HepG2 (cell line): ENCODE measurements around the gene TMTC1. TPM values are rescaled to one million over a fixed set of nuclear protein-coding genes. Genes with fewer than 3 reads are reported as not detected.

Experiments used
- ATAC-seq: fragments of 200-7000 bp; cut with Tn5 transposase; 3 replicates; pipeline ENCODE4 v1.9.1; 2020; ENCODE audit warnings: mild to moderate bottlenecking, moderate library complexity
- BruUV-seq: library from RNA; stranded (reverse); fragments of 400-500 nt; replicated peaks from 2 replicates; lab custom pipeline; 2021; lab: Mats Ljungman, UMichigan
- CTCF ChIA-PET: fragments of 300-600 bp; formaldehyde crosslinking; extraction: SDS; loops from one replicate; lab custom pipeline; 2021; ENCODE audit warnings: low total read pairs, inconsistent platforms, low intra/inter-chr PET ratio; lab: Yijun Ruan, JAX
- POLR2A ChIA-PET: fragments of 350-600 bp; sonication (Branson Sonifier 250); formaldehyde crosslinking; loops from one replicate; lab custom pipeline; 2020; ENCODE audit warnings: antibody characterized with exemption, inconsistent platforms; lab: Yijun Ruan, JAX
- DNase-seq: peaks from one replicate; pipeline ENCODE4 v3.0.0-alpha.2; 2015; ENCODE audit warnings: low spot score
- FAIRE-seq: peaks from 3 replicates; lab custom pipeline; 2011; peaks lifted over from hg19 to GRCh38; lab: Jason Lieb, UNC
- H2AFZ ChIP-seq: one replicate; pipeline ENCODE4 v1.6.1; 2011; ENCODE audit warnings: low read length, inconsistent platforms
- H3K27ac ChIP-seq: fragments of 300-600 bp; 3 replicates; pipeline ENCODE4 v1.8.0; 2011; ENCODE audit warnings: mixed run types, mild to moderate bottlenecking, mixed read lengths, low read length, inconsistent platforms; ENCODE audit not compliant: insufficient read depth; ENCODE audit errors: extremely low read length
- H3K27me3 ChIP-seq, 2 experiments: fragments of 200-600 bp in 1 of 2; 2 replicates in 1 of 2; 3 replicates in 1 of 2; pipeline versions ENCODE4 v1.6.0 to v1.8.0; 2011; ENCODE audit warnings: low read length in 2 of 2, mild to moderate bottlenecking in 2 of 2, moderate library complexity in 2 of 2, inconsistent platforms in 1 of 2; ENCODE audit not compliant: insufficient read depth in 2 of 2, control insufficient read depth in 1 of 2
- H3K36me3 ChIP-seq, 2 experiments: fragments of 200-600 bp in 1 of 2; replicated peaks in 1 of 2; 2 replicates in 1 of 2; 3 replicates in 1 of 2; pipeline versions ENCODE4 v1.5.1 to v1.8.0; 2011; ENCODE audit warnings: low read length in 2 of 2, inconsistent platforms in 1 of 2; ENCODE audit not compliant: insufficient read depth in 2 of 2, control insufficient read depth in 1 of 2
- H3K4me1 ChIP-seq: 2 replicates; pipeline ENCODE4 v1.5.1; 2012; ENCODE audit warnings: low read length, inconsistent platforms; ENCODE audit not compliant: insufficient read depth
- H3K4me2 ChIP-seq: 2 replicates; pipeline ENCODE4 v1.6.0; 2011; ENCODE audit warnings: low read depth, low read length, inconsistent platforms
- H3K4me3 ChIP-seq, 3 experiments: fragments of 200-600 bp in 1 of 3; sonication (generic), shearing (Covaris generic) in 1 of 3; replicated peaks in 1 of 3; 2 replicates each; pipeline ENCODE4 v1.5.1; 2011 to 2016; ENCODE audit warnings: low read length in 3 of 3, inconsistent platforms in 2 of 3, low read depth in 2 of 3, mild to moderate bottlenecking in 2 of 3, control low read depth in 1 of 3, mixed read lengths in 1 of 3; ENCODE audit not compliant: insufficient read depth in 1 of 3
- H3K79me2 ChIP-seq: one replicate; pipeline ENCODE4 v1.6.1; 2011; ENCODE audit warnings: low read length, inconsistent platforms; ENCODE audit not compliant: insufficient read depth
- H3K9ac ChIP-seq: 2 replicates; pipeline ENCODE4 v1.6.0; 2011; ENCODE audit warnings: mild to moderate bottlenecking, low read depth, low read length, inconsistent platforms; ENCODE audit not compliant: insufficient read depth
- H3K9me3 ChIP-seq: 2 replicates; pipeline ENCODE4 v1.5.1; 2012; ENCODE audit warnings: mild to moderate bottlenecking, low read length
- H4K20me1 ChIP-seq: 2 replicates; pipeline ENCODE4 v1.6.0; 2011; ENCODE audit warnings: inconsistent platforms, mild to moderate bottlenecking, low read length, moderate library complexity; ENCODE audit not compliant: insufficient read depth
- CAMTA2 ChIP-seq: sonication (generic); formaldehyde crosslinking; IDR thresholded peaks from 2 replicates; pipeline ENCODE4 v1.4.0; 2020; ENCODE audit warnings: mild to moderate bottlenecking, missing genetic modification reagents, borderline replicate concordance
- GATAD1 ChIP-seq: IDR thresholded peaks from 2 replicates; pipeline ENCODE4 v1.6.1; 2016; ENCODE audit warnings: missing genetic modification reagents, missing compliant biosample characterization
- NPAS2 ChIP-seq: sonication (generic); formaldehyde crosslinking; IDR thresholded peaks from 2 replicates; pipeline ENCODE4 v1.8.0; 2022; ENCODE audit warnings: mild to moderate bottlenecking, missing genetic modification reagents, borderline replicate concordance
- SP5 ChIP-seq: IDR thresholded peaks from 2 replicates; pipeline ENCODE4 v1.6.1; 2016; ENCODE audit warnings: low read depth, borderline replicate concordance
- SRSF4 ChIP-seq: fragments of 200-400 bp; formaldehyde crosslinking; IDR thresholded peaks from one replicate; pipeline ENCODE4 v1.6.1; 2018; ENCODE audit warnings: mild to moderate bottlenecking, low read depth, low read length, moderate library complexity; ENCODE audit not compliant: poor library complexity, severe bottlenecking
- ZNF232 ChIP-seq: sonication (generic); formaldehyde crosslinking; IDR thresholded peaks from 2 replicates; pipeline ENCODE4 v1.4.0; 2020; ENCODE audit warnings: missing genetic modification reagents, borderline replicate concordance
- ZNF24 ChIP-seq: fragments of 450-650 bp; IDR thresholded peaks from 2 replicates; pipeline ENCODE4 v1.6.1; 2017; ENCODE audit warnings: antibody characterized with exemption, mild to moderate bottlenecking
- ZNF280D ChIP-seq: sonication (generic); formaldehyde crosslinking; IDR thresholded peaks from 2 replicates; pipeline ENCODE4 v1.5.1; 2020; ENCODE audit warnings: mild to moderate bottlenecking, missing genetic modification reagents
- ZNF878 ChIP-seq: sonication (generic); formaldehyde crosslinking; IDR thresholded peaks from 2 replicates; pipeline ENCODE4 v1.8.1; 2023; ENCODE audit warnings: mild to moderate bottlenecking, missing genetic modification reagents, moderate library complexity
- WGBS: methylation state at CpG from one replicate; pipeline ENCODE4 v1.1.6; 2017; ENCODE audit warnings: low lambda C conversion rate; 5-methylcytosine and 5-hydroxymethylcytosine counted together
- in situ Hi-C: cut with HindIII; loops from 2 replicates; pipeline ENCODE4 v1.10.0; 2017; ENCODE audit warnings: low pct_unique_long_range_greater_than_20kb; ENCODE audit not compliant: extremely low pct_ligation_motif_present
- intact Hi-C: fragments of 100-400 bp; cut with micrococcal nuclease; formaldehyde crosslinking; loops from one replicate; pipeline ENCODE4 v1.10.0; 2022; ENCODE audit not compliant: unreplicated experiment
- polyA plus RNA-seq, 8 experiments: library from polyadenylated mRNA; depleted of rRNA in 3 of 8; stranded (reverse) in 7 of 8; unstranded in 1 of 8; fragments of >200 nt; fragmentation: Illumina TruSeq in 4 of 8; extraction: Trizol in 4 of 8; gene quantifications; 2 replicates each; pipeline versions ENCODE4 v1.2.1 to v1.2.3, GENCODE V29; 2011 to 2016; ENCODE audit warnings: low read depth in 4 of 8, missing spikeins in 1 of 8, mixed read lengths in 1 of 8; ENCODE audit not compliant: insufficient read depth in 1 of 8
- total RNA-seq, 5 experiments: library from RNA; depleted of rRNA; stranded (reverse); fragments of >200 nt; fragmentation: Illumina TruSeq; extraction: Trizol; gene quantifications; 2 replicates each; pipeline ENCODE4 v1.2.3, GENCODE V29; 2016; ENCODE audit warnings: low read depth in 1 of 5
- TF ChIP-seq, protein P1 (sequence below): sonication (generic); formaldehyde crosslinking; IDR thresholded peaks from 2 replicates; pipeline ENCODE4 v1.4.0; 2020; ENCODE audit warnings: missing genetic modification reagents
- TF ChIP-seq, protein P2 (sequence below): sonication (generic); formaldehyde crosslinking; IDR thresholded peaks from 2 replicates; pipeline ENCODE4 v1.8.1; 2023; ENCODE audit warnings: mild to moderate bottlenecking, missing genetic modification reagents
- TF ChIP-seq, protein P3 (sequence below): sonication (generic); formaldehyde crosslinking; IDR thresholded peaks from 2 replicates; pipeline ENCODE4 v1.5.0; 2020; ENCODE audit warnings: mild to moderate bottlenecking, missing genetic modification reagents

The TMTC1 gene
- total and polyA plus RNA-seq, 2 of the 13 experiments (the other 11 are each of a cell fraction or from before 2014, with no cell fraction given) = 0.69 to 1.8 TPM

DNA sequence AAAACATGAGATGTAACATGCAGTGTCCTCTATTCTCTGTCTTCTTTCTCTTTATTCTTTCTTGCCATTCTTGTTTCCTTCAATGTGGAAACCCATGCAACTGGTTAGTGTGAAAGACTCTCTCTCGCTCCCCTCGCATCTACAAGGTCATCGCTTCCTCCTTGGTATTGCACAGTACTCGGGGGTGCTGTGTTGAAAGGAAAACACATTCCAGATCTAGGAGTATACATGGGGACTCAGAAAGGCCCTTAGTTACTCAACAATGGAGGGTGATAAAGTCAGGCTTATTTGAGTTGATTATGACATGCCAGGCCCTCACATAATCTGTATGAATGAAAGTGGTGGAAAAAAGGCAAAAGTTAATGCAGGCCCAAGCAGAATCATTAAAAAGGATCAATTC is 210.8 kb downstream of the TMTC1 start (continued):
- TF ChIP-seq ZNF280D (CRISPR knock-in tag) (no peak), ZNF24 (no peak), CAMTA2 (CRISPR knock-in tag) (no peak)

GRCh38 chr12:29572464-29572863 is 211.3 kb downstream of the TMTC1 start:
- ATAC-seq (no peak), FAIRE-seq (no peak), DNase-seq (no peak)
- no peaks in the 10 kb centered on the region for H4K20me1 ChIP-seq
- 77% methylated on average over 4 of the region's 4 CpGs for WGBS
- intact Hi-C loops (no loop called here), in situ Hi-C loops (no loop called here)
- H3K4me2 ChIP-seq = no peak overlapping the region
- BruUV-seq = no TSS peak
- no peak overlapping the region for H3K27ac ChIP-seq
- POLR2A ChIA-PET = no interaction called here
- no peaks in the 10 kb centered on the region for H3K27me3 ChIP-seq
- no peak overlapping the region for H3K9ac ChIP-seq
- no peaks in the 10 kb centered on the region for H3K36me3 ChIP-seq
- no peaks in the 10 kb centered on the region for H3K9me3 ChIP-seq
- no peaks in the 10 kb centered on the region for H3K4me1 ChIP-seq
- H2AFZ ChIP-seq = no peak overlapping the region
- no peak overlapping the region for H3K4me3 ChIP-seq
- CTCF ChIA-PET = no interaction called here
- H3K79me2 ChIP-seq = no peaks in the 10 kb centered on the region
- TF ChIP-seq ZNF232 (no peak), GATAD1 (CRISPR knock-in tag) (no peak), SP5 (no peak), SRSF4 (no peak), ZNF878 (CRISPR knock-in tag) (no peak), NPAS2 (no peak)
- TF ChIP-seq, protein P1, sequence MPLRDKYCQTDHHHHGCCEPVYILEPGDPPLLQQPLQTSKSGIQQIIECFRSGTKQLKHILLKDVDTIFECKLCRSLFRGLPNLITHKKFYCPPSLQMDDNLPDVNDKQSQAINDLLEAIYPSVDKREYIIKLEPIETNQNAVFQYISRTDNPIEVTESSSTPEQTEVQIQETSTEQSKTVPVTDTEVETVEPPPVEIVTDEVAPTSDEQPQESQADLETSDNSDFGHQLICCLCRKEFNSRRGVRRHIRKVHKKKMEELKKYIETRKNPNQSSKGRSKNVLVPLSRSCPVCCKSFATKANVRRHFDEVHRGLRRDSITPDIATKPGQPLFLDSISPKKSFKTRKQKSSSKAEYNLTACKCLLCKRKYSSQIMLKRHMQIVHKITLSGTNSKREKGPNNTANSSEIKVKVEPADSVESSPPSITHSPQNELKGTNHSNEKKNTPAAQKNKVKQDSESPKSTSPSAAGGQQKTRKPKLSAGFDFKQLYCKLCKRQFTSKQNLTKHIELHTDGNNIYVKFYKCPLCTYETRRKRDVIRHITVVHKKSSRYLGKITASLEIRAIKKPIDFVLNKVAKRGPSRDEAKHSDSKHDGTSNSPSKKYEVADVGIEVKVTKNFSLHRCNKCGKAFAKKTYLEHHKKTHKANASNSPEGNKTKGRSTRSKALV (CRISPR knock-in tag) = no peak
- TF ChIP-seq, protein P2, sequence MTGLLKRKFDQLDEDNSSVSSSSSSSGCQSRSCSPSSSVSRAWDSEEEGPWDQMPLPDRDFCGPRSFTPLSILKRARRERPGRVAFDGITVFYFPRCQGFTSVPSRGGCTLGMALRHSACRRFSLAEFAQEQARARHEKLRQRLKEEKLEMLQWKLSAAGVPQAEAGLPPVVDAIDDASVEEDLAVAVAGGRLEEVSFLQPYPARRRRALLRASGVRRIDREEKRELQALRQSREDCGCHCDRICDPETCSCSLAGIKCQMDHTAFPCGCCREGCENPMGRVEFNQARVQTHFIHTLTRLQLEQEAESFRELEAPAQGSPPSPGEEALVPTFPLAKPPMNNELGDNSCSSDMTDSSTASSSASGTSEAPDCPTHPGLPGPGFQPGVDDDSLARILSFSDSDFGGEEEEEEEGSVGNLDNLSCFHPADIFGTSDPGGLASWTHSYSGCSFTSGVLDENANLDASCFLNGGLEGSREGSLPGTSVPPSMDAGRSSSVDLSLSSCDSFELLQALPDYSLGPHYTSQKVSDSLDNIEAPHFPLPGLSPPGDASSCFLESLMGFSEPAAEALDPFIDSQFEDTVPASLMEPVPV (CRISPR knock-in tag) = no peak
- TF ChIP-seq, protein P3, sequence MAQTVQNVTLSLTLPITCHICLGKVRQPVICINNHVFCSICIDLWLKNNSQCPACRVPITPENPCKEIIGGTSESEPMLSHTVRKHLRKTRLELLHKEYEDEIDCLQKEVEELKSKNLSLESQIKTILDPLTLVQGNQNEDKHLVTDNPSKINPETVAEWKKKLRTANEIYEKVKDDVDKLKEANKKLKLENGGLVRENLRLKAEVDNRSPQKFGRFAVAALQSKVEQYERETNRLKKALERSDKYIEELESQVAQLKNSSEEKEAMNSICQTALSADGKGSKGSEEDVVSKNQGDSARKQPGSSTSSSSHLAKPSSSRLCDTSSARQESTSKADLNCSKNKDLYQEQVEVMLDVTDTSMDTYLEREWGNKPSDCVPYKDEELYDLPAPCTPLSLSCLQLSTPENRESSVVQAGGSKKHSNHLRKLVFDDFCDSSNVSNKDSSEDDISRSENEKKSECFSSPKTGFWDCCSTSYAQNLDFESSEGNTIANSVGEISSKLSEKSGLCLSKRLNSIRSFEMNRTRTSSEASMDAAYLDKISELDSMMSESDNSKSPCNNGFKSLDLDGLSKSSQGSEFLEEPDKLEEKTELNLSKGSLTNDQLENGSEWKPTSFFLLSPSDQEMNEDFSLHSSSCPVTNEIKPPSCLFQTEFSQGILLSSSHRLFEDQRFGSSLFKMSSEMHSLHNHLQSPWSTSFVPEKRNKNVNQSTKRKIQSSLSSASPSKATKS (CRISPR knock-in tag) = no peak
